Measurements from ENCODE around the gene MYBPC2. TPM values are rescaled to one million over a fixed set of nuclear protein-coding genes. Genes with fewer than 3 reads are reported as not detected.

Gene MYBPC2
- total RNA-seq, 1 donor from 2014 or later = 0.12 TPM

- Histone ChIP-seq H3K27ac (no peak overlapping the region), H3K9me3 (no peaks in the 10 kb centered on the region), H3K4me3 (no peak overlapping the region), H3K4me1 (no peaks in the 10 kb centered on the region), H3K36me3 (no peaks in the 10 kb centered on the region), H3K27me3 (peaks cover 22% of the 10 kb centered on the region)
- DNase-seq = peak; percentile 92
- ATAC-seq = peak; percentile 91
- intact Hi-C loops (cut with DNase I) = loop anchor here (5.0 kb wide), 1 partner anchor 48 kb away; the partner anchor contains the start of gene NAPSA
- TF ChIP-seq, protein P1, sequence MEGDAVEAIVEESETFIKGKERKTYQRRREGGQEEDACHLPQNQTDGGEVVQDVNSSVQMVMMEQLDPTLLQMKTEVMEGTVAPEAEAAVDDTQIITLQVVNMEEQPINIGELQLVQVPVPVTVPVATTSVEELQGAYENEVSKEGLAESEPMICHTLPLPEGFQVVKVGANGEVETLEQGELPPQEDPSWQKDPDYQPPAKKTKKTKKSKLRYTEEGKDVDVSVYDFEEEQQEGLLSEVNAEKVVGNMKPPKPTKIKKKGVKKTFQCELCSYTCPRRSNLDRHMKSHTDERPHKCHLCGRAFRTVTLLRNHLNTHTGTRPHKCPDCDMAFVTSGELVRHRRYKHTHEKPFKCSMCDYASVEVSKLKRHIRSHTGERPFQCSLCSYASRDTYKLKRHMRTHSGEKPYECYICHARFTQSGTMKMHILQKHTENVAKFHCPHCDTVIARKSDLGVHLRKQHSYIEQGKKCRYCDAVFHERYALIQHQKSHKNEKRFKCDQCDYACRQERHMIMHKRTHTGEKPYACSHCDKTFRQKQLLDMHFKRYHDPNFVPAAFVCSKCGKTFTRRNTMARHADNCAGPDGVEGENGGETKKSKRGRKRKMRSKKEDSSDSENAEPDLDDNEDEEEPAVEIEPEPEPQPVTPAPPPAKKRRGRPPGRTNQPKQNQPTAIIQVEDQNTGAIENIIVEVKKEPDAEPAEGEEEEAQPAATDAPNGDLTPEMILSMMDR (IDR thresholded peaks at IDR 0.05) = peak; percentile 92
Observed at GRCh38 chr19:50414864-50415660, 17.6 kb upstream of the MYBPC2 start.

DNA sequence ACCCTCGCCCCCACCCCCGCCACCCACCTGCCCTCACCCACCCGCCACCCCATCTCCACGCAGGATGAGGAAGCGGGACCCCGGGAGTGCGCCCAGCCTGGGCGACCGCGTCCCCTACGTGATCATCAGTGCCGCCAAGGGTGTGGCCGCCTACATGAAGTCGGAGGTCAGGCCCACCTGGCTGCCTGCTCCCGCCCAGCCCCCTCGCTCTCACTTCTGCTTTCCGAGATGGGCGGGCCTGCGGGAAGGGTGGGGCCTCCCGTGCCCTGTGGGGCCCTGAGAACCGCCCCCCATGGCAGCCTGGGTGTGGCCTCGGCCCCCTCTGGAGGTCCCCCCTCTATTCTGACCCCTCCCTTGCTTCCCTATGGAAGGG, 17.0 kb upstream of the MYBPC2 start:
- Histone ChIP-seq H3K9me3 (no peaks in the 10 kb centered on the region), H3K4me1 (no peaks in the 10 kb centered on the region), H3K27ac (no peak overlapping the region), H3K36me3 (no peaks in the 10 kb centered on the region), H3K4me3 (no peak overlapping the region), H3K27me3 (peaks cover 22% of the 10 kb centered on the region)
- ATAC-seq = peak; percentile 68
- DNase-seq = peak; percentile 80
- intact Hi-C loops (cut with DNase I) = loop anchor here (5.0 kb wide), 1 partner anchor 48 kb away; the partner anchor contains the start of gene NAPSA
- TF ChIP-seq, protein P1 (IDR thresholded peaks at IDR 0.05) = no peak

- intact Hi-C loops (cut with DNase I) = loop anchor here (5.0 kb wide), 1 partner anchor 49 kb away; the partner anchor contains the start of gene NAPSA
- DNase-seq (no peak), ATAC-seq (no peak)
- Histone ChIP-seq H3K4me1 (no peaks in the 10 kb centered on the region), H3K36me3 (no peaks in the 10 kb centered on the region), H3K27ac (no peak overlapping the region), H3K4me3 (no peak overlapping the region), H3K27me3 (peaks cover 29% of the 10 kb centered on the region), H3K9me3 (no peaks in the 10 kb centered on the region)
- TF ChIP-seq, protein P1 (IDR thresholded peaks at IDR 0.05) = no peak
Observed at GRCh38 chr19:50416034-50416977, 16.4 kb upstream of the MYBPC2 start.

DNA sequence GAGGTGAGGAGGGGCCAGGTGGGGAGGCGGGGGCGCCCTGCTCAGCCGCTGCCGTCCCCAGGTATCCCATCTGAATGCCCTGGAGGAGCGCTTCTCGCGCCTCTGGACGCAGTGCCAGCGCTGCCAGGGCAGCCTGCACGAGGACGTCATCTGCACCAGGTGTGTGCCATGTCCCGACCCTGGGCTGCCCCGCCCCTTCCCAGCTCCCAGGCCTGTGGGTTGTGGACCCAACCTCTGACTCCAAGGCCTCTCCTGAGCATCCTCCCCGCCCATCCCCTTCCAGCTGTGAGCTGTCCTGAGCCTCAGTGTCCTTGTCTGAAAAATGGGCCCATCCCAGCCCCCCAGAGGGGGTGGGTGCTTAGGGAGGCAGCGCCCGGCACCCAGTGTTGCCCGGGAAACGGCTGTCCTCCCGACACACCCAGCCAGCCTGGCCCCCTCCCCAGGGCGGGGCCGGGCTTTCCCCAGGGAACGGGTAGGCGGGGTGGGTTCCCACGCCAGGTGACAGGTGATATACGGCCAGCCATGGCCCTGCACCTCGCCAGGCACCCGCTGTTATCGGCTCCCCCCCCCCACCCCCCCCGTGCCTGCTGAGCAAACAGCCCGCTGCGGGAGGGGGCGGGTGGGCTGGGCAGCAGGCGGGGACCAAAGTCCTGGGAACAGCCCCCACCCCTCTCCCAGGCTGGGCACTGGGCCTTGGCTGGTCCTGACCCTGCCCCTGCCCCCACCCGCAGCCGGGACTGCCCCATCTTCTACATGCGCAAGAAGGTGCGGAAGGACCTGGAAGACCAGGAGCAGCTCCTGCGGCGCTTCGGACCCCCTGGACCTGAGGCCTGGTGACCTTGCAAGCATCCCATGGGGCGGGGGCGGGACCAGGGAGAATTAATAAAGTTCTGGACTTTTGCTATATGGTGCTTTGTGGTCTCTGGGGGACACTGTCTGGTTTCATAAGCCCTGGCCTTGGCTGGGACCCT, 15.3 kb upstream of the MYBPC2 start:
- Histone ChIP-seq H3K9me3 (no peaks in the 10 kb centered on the region), H3K27me3 (peaks cover 33% of the 10 kb centered on the region), H3K36me3 (no peaks in the 10 kb centered on the region), H3K27ac (no peak overlapping the region), H3K4me1 (no peaks in the 10 kb centered on the region), H3K4me3 (no peak overlapping the region)
- no peak for DNase-seq
- TF ChIP-seq, protein P1 (IDR thresholded peaks at IDR 0.05) = no peak
- intact Hi-C loops (cut with DNase I) = loop anchor here (5.0 kb wide), 1 partner anchor 50 kb away; the partner anchor contains the start of gene NAPSA
- no peak for ATAC-seq

Data from upper lobe of right lung (tissue), 1 donor.